HS-27A (cell line): ENCODE measurements around the gene ACE.
"Not testable (repeated sequence)": the region's sequence is repeated elsewhere in the genome, so short reads cannot be mapped to it uniquely, and the experiment has no call there.

Experiments used
- DNase-seq: peaks from one replicate; pipeline ENCODE4 v3.0.0-alpha.2; 2012; ENCODE audit warnings: low read depth, missing footprints

The ACE gene

GRCh38 chr17:63444457-63444856, 32.4 kb upstream of the ACE start:
- DNase-seq = no peak

GRCh38 chr17:63445065-63445464, 31.8 kb upstream of the ACE start:
- DNase-seq = no peak

GRCh38 chr17:63445571-63445953, 31.3 kb upstream of the ACE start:
- no peak for DNase-seq

- no peak for DNase-seq
Observed at GRCh38 chr17:63445954-63446752, 30.7 kb upstream of the ACE start, which contains the start of gene CYB561. Gene CYB561, minus strand, starts transcription at chr17:63446306. Its CDS starts 8,759 bp downstream, at chr17:63437547.

- DNase-seq = no peak
Observed at GRCh38 chr17:63446753-63447470, 29.9 kb upstream of the ACE start.

GRCh38 chr17:63447471-63448009, 29.3 kb upstream of the ACE start:
- no peak for DNase-seq

GRCh38 chr17:63448655-63449054, 28.2 kb upstream of the ACE start:
- no peak for DNase-seq

GRCh38 chr17:63450551-63450950, 26.3 kb upstream of the ACE start:
- no peak for DNase-seq

GRCh38 chr17:63451150-63451549, 25.7 kb upstream of the ACE start:
- no peak for DNase-seq

GRCh38 chr17:63452046-63452961, 24.6 kb upstream of the ACE start:
- DNase-seq = no peak

- no peak for DNase-seq
Observed at GRCh38 chr17:63452962-63453551, 23.8 kb upstream of the ACE start.

- not testable (repeated sequence) for DNase-seq
Observed at GRCh38 chr17:63454357-63454756, 22.5 kb upstream of the ACE start.

GRCh38 chr17:63454915-63455314, 21.9 kb upstream of the ACE start:
- no peak for DNase-seq

GRCh38 chr17:63455417-63455816, 21.4 kb upstream of the ACE start:
- DNase-seq = no peak

- no peak for DNase-seq
Observed at GRCh38 chr17:63458478-63458877, 18.4 kb upstream of the ACE start.

GRCh38 chr17:63460018-63460417, 16.8 kb upstream of the ACE start:
- no peak for DNase-seq

- DNase-seq = no peak
Observed at GRCh38 chr17:63463771-63464170, 13.1 kb upstream of the ACE start.

GRCh38 chr17:63464691-63465236, 12.1 kb upstream of the ACE start:
- DNase-seq = no peak

GRCh38 chr17:63468099-63468498, 8.8 kb upstream of the ACE start:
- DNase-seq = not testable (repeated sequence)

GRCh38 chr17:63474174-63474573, 2.7 kb upstream of the ACE start:
- DNase-seq = no peak
